SH-SY5Y (cell line): Measurements from ENCODE around the gene DISC1.

Experiments used
- GATA2 ChIP-seq: IDR thresholded peaks from 2 replicates; pipeline ENCODE4 v1.6.1; 2011; ENCODE audit warnings: mild to moderate bottlenecking, low read depth, low read length
- GATA3 ChIP-seq: IDR thresholded peaks from 2 replicates; pipeline ENCODE4 v1.6.1; 2011; ENCODE audit warnings: low read depth, mild to moderate bottlenecking, low read length, moderate library complexity

DNA sequence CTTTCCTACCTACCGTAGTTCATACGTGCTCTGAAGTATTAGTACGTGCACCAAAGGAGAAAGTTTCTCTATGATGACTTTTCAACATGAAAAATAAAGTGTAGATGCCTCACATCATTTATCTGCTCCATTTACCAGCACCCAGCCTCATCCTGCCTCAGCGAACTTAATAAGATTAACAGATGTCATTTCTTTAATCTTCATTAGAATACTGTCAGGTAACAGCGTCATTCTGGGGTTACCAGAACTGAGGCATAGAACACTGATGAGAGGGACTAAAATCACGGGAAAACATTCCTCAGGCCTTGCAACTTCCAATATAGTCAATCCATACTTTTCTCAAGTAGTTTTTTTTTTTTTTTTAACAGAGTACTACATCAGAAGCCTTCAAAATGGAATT is 43.2 kb upstream of the DISC1 start:
- TF ChIP-seq GATA2 = no peak
- TF ChIP-seq GATA3 = no peak
